Activated T-cell treated with anti-CD3 and anti-CD28 coated beads, Interleukin-2, amount 50 U/mL, for 24 hours (primary cell): ENCODE measurements around the gene PNKD.

Experiments
- DNase-seq: peaks from one replicate; pipeline ENCODE4 v3.0.0-alpha.2; 2020
- H3K27ac Mint-ChIP-seq: 2 replicates; pipeline ENCODE4 v1.8.0; 2020; ENCODE audit warnings: mild to moderate bottlenecking, mixed read lengths
- H3K27me3 Mint-ChIP-seq: 2 replicates; pipeline ENCODE4 v1.8.0; 2020; ENCODE audit warnings: mixed read lengths
- H3K36me3 Mint-ChIP-seq: 2 replicates; pipeline ENCODE4 v1.8.0; 2020; ENCODE audit warnings: low read depth, mixed read lengths
- H3K4me1 Mint-ChIP-seq: 2 replicates; pipeline ENCODE4 v1.8.0; 2020; ENCODE audit warnings: low read depth, mixed read lengths
- H3K4me3 Mint-ChIP-seq: 2 replicates; pipeline ENCODE4 v1.8.0; 2020; ENCODE audit warnings: mild to moderate bottlenecking, moderate library complexity, mixed read lengths
- H3K9me3 Mint-ChIP-seq: 2 replicates; pipeline ENCODE4 v1.8.0; 2020; ENCODE audit warnings: mixed read lengths

The PNKD gene

DNA sequence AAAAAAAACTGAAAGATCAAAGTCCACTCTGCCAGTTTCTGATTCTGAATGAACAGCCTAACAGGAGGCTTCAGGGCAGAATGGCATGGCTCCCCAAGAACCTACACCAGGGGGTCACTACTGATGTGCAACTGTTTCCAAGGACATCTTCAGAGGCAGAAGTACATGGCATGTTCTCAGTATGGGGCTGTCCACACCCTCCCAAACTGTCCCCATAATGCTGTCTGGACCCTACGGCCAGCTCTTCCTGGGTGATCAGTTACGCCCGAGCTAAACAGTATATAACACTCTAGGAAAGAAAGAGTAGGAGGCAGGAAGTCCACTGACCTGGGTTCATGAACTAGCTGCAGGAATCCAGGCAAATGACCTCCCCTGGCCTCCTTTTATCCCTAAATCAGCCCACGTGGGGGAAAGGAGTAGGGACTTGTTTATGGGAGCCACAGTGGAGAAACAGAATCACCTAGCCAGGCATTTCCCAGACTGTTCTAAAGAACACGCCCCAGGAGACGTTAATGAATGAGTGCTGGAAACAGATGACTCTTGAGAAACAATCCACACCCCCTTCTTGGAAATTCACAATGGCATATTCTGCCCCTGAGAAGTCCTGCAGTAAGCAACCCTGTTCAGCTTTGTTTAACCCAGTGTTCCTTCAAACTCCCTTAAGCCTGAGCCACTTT lies 19.5 kb downstream of the PNKD start:
- DNase-seq, result no peak
- Mint-ChIP-seq H3K4me1 (peaks cover 78% of the 10 kb centered on the region), H3K27ac (peak overlapping the region; percentile 92), H3K9me3 (no peaks in the 10 kb centered on the region), H3K4me3 (peak overlapping the region; percentile 83), H3K27me3 (no peaks in the 10 kb centered on the region), H3K36me3 (peaks cover 34% of the 10 kb centered on the region)

DNA sequence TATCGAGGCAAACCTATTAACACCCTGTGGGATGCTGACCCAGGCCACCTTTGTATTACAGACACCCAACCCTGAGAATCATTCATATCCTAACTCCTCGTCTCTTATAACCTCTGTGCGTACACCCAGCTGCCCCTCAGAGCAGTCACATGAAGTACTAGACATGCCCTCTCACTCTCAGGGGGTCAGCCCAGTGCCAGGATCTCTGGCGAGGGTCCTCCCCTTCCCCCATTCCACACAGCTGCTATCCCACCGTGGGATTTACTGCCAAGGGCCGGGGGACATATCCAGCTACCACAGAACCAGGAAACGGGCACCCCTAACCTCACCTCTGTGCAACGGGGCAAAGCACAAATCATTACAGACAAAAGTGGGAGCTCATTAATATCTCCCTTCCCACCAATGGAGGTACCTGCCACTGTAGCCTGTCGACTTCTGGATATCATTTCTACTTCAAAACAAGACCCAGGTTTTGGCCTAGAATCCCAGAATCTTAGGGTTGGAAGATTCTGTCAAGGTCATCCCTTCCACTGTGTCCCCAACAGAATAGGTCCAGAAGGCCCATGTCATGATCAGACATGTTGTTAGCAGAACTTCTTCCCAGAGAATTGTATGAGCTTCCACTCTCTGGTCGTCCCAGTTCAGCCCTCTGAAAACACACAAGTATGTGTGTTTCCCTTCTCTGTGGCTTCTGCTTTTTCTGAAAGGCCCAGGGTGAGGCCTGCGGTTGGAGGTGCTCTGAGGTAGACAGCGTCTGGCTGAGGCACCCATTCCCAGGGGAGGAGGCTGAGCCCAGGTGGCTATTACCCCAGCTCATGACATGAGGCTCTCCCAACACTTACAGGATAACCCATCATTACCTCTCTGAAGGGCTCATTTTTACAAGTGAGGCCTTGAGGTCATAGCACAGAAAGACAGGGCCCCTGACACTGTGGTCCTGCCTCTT lies 20.3 kb downstream of the PNKD start:
- peak; percentile 58 for DNase-seq
- Mint-ChIP-seq H3K4me3 (peak overlapping the region; percentile 83), H3K4me1 (peaks cover 73% of the 10 kb centered on the region), H3K27ac (peak overlapping the region; percentile 92), H3K36me3 (peaks cover 27% of the 10 kb centered on the region), H3K27me3 (no peaks in the 10 kb centered on the region), H3K9me3 (no peaks in the 10 kb centered on the region)

DNA sequence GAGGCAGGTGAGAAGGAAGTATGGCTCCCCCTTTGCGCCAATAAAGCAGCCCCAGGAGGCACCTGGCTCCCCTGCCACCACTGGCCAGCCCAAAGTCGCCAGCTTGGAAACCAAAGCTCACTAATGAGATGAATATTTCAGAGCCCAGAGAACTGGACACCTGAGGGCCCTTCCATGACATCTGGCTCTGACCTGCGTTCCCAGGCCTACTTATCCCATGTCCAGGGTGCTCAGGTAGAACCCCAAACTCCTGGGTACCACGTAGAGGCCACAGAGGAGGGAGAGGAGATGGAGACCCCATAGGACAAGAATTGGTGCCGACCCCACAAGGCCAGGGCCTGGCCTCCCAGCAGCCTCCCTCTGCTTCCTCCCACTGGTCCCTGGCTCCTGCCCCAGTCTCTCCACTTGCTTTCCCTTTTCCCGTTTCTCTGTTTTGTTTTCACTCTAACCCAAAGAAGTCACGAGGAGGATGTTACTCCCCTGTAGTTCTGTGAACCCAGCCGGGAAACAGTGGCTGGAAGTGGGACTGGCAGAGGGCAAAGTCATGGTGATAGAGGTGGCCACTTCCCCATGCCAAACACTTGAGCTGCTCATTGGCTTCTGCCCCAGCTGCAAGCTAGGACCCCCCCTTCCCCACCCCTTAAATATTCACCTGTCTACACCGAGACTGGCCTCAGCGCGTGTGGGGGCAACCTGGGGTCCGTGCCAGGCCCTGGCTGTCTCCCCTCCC lies 21.2 kb downstream of the PNKD start:
- peaks cover 64% of the 10 kb centered on the region for H3K4me1 Mint-ChIP-seq
- DNase-seq, result no peak
- peak overlapping the region; percentile 83 for H3K4me3 Mint-ChIP-seq
- peaks cover 23% of the 10 kb centered on the region for H3K36me3 Mint-ChIP-seq
- no peaks in the 10 kb centered on the region for H3K9me3 Mint-ChIP-seq
- H3K27me3 Mint-ChIP-seq, result no peaks in the 10 kb centered on the region
- peak overlapping the region; percentile 92 for H3K27ac Mint-ChIP-seq

DNA sequence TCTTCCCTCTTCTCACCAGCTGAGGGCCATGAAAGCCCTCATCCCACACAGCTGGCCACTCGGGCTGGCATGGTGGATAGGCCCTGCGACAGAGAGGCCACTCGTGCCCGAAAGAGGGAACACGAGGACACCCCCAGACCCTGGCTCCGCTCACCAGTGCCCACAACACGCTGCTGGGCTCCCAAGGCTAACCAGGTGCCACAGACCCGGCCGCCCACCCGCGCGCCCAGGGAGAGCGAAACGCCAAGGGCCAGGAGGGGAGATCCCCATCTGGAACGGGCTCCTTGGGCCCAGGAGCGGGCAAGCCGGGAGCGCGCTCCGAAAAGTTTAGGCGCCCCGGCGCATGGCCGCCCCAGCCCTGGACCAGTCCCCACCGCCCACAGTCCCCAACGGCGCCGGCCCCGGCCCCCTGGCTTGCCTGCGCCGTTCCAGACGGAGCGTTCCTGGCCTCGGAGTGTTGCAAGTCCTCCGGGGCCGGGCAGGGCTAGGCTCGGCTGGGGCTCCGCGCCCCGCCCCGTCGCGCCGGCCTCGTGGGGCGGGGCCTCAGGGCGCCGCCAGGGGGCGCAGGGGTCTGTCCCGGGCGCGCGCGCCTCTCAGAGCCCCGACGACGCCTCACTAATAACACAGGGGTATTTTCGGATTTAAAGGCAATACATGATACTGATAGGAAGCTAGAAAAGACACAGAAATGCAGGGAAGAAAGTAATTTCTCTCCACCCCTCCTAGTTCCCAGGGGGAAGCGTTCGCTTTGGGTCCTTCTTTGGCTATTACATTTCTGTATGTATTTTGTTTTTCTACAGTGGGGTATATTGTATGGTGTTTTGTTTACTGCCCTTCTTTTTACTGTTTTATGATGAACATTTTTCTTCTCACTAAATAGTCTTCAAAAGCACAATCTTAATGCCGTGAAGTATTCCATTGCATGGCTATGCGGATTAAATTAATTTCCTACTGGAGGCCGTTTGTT lies 22.0 kb downstream of the PNKD start, which contains the start of gene TMBIM1:
Gene TMBIM1 (minus strand): TSS at position 456 of the 967 bp plus-strand sequence. CDS start 10,362 bp downstream, outside the sequence.
- peak within 1 kb of the TSS; percentile 83 for H3K4me3 Mint-ChIP-seq
- peak within 1 kb of the TSS; percentile 92 for H3K27ac Mint-ChIP-seq
- peaks cover 21% of the 10 kb centered on the region for H3K36me3 Mint-ChIP-seq
- H3K9me3 Mint-ChIP-seq, result no peaks in the 10 kb centered on the region
- H3K27me3 Mint-ChIP-seq, result no peaks in the 10 kb centered on the region
- peak; percentile 90 for DNase-seq
- H3K4me1 Mint-ChIP-seq, result peaks cover 55% of the 10 kb centered on the region

DNA sequence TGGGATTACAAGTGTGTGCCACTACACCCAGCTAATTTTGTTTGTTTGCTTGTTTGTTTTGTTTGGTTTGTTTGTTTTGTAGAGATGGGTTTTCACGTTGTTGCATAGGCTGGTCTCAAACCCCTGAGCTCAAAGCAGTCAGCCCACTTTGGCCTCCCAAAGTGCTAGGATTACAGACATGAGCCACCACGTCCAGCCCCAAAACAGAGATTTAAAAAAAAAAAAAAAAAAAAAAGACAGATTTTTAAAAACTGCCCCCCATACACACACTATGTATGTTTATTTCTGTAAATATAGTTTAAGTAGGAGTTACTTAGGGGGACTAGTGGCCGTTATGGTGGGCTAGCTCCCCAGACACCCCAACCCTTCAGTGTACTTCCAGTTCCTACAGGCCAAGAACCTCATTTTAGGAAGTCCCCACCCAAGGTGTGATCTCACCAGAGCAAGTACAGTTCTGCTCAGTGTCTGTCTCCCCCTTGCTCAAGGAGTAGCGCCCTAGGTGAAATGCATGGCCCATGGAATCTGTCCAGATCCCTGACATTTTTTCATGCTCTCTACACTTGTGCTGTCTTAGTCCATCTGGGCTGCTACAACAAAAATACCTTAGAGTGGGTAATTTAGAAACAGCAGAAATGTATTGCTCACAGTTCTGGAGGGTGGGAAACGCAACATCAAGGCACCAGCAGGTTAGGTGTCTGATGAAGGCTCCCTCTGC lies 23.6 kb downstream of the PNKD start:
- Mint-ChIP-seq H3K4me3 (no peak overlapping the region), H3K27me3 (no peaks in the 10 kb centered on the region), H3K9me3 (no peaks in the 10 kb centered on the region), H3K27ac (peak overlapping the region; percentile 37), H3K4me1 (peaks cover 43% of the 10 kb centered on the region), H3K36me3 (peaks cover 18% of the 10 kb centered on the region)
- no peak for DNase-seq

DNA sequence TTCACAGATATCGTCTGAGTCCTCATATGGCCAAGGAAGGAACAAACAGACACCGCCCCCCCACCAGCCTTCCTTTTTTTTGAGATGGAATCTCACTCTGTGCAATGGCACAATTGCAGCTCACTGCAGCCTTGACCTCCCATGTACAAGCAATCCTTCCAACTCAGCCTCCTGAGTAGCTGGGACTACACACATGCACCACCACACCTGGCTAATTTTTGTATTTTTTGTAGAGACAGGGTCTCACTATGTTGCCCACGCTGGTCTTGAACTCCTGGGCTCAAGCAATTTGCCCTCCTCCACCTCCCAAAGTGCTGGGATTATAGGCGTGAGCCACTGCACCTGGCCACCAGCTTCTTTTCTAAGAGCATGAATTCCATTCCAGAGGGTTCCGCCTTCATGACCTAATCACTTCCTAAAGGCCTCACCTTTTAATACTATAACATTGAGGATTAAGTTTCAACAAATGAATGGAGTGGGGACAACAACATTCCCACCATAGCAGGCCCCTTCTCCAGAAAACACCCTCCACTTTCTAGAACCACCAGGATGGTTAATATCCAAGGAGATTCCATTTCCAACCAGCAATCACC lies 24.2 kb downstream of the PNKD start:
- no peaks in the 10 kb centered on the region for H3K27me3 Mint-ChIP-seq
- H3K4me1 Mint-ChIP-seq, result peaks cover 38% of the 10 kb centered on the region
- DNase-seq, result no peak
- H3K9me3 Mint-ChIP-seq, result no peaks in the 10 kb centered on the region
- peak overlapping the region; percentile 26 for H3K27ac Mint-ChIP-seq
- no peak overlapping the region for H3K4me3 Mint-ChIP-seq
- H3K36me3 Mint-ChIP-seq, result peaks cover 15% of the 10 kb centered on the region

DNA sequence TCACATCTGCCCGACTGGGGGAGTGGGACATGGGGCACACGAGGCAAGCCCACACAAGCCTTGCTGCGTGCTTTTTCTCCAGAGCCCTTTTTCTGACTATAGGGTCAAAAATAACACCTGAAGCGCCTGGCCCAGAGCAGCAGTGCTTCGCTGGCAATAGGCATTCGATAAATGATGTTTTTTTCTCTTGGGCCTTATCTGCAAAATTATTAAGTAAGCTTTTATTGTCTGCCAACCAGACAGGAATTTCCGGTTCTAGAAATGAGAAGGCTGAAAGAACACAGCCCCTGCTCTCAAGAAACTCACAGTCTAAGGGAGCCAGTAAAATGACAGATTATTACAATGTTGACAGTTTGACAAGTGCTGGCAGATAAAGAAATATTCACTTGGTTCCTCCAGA lies 24.7 kb downstream of the PNKD start:
- H3K36me3 Mint-ChIP-seq, result peaks cover 11% of the 10 kb centered on the region
- peaks cover 33% of the 10 kb centered on the region for H3K4me1 Mint-ChIP-seq
- no peaks in the 10 kb centered on the region for H3K27me3 Mint-ChIP-seq
- H3K9me3 Mint-ChIP-seq, result no peaks in the 10 kb centered on the region
- no peak for DNase-seq
- no peak overlapping the region for H3K4me3 Mint-ChIP-seq
- peak overlapping the region; percentile 26 for H3K27ac Mint-ChIP-seq

DNA sequence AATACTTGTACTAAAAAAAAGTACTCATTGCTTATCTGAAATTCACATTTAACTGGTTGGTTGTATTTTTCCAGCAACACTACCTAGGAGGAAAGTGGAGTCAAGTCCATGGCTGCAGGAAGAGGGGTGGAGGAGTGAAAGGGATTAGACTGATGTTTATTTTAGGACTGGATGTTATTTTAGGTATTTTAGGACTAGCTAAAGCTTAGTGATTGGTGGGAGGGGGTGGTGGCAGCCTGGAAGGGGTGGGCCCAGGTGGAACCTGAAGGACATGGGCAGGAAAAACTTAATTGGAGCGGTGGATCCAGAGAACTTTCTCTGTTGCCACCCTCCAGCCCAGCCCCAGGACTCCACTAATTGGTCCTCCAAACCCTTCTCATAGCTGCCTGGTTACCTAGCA lies 25.9 kb downstream of the PNKD start:
- DNase-seq, result no peak
- Mint-ChIP-seq H3K9me3 (no peaks in the 10 kb centered on the region), H3K27me3 (no peaks in the 10 kb centered on the region), H3K36me3 (peaks cover 7% of the 10 kb centered on the region), H3K4me3 (no peak overlapping the region), H3K4me1 (peaks cover 23% of the 10 kb centered on the region), H3K27ac (no peak overlapping the region)

DNA sequence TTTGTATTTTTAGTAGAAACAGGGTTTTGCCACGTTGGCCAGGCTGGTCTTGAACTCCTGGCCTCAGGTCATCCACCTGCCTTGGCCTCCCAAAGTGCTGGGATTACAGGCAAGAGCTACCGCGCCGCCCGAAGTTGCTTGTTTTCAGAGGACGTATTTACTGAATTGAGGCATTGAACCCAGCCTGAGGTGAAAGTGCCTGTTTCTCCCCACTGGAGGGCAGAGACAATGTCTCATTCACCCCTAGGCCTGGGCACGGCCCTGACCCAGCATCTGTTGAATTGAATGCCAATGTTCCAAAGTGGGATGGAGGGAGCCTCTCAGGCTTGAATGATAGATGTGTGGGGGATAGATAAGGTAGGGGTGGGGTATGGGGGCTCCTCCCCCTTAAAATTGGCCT lies 26.5 kb downstream of the PNKD start:
- Mint-ChIP-seq H3K9me3 (no peaks in the 10 kb centered on the region), H3K27ac (no peak overlapping the region), H3K4me3 (no peak overlapping the region), H3K36me3 (peaks cover 2% of the 10 kb centered on the region), H3K4me1 (peaks cover 21% of the 10 kb centered on the region), H3K27me3 (no peaks in the 10 kb centered on the region)
- no peak for DNase-seq

DNA sequence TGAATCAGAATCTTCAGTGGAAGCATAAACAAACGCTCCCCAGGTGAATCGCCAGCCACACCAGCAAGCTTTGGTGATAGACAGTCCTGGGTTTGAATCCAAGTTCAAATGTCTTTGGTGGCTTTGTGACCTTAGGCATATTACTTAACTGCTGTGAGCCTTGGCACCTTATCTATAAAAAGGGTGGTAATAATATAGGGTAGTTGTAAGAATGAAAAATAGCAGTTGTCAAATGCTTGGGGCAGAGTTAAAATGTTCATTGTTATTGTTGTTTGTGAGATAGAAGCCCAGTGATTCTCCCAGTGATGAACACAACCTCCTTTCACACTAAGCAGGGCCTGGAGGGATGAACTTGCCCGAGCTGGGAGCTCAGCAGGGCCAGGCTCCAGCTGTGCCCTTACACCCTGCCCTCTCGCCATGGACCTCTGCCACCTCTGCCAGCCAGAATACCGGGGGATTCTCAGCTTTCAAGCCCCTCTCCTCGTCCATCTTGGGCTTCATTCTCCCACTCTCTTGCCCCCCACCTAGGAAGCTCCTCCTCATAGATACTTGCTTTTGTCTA lies 28.1 kb downstream of the PNKD start:
- H3K4me1 Mint-ChIP-seq, result peaks cover 12% of the 10 kb centered on the region
- no peaks in the 10 kb centered on the region for H3K27me3 Mint-ChIP-seq
- H3K36me3 Mint-ChIP-seq, result no peaks in the 10 kb centered on the region
- no peak overlapping the region for H3K4me3 Mint-ChIP-seq
- DNase-seq, result no peak
- H3K9me3 Mint-ChIP-seq, result no peaks in the 10 kb centered on the region
- no peak overlapping the region for H3K27ac Mint-ChIP-seq

DNA sequence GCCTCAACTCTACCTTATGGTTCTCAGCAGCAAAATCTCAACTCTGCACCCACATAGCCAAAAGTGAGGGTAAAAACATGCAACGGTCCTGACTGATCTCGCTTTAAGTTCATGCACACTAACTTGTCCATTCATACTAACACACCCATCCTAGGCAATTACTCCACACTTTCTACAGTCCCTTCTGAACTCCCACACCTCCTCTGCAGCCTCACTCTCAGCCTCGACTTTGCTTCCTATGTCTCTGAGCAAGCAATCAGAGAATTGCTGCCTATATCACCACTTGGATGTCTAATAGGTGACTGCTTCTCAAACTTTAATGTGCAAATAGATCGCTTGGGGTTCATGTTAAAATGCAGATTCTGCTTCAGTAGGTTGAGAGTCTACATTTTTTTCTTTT lies 29.8 kb downstream of the PNKD start:
- H3K4me1 Mint-ChIP-seq, result peaks cover 6% of the 10 kb centered on the region
- H3K9me3 Mint-ChIP-seq, result no peaks in the 10 kb centered on the region
- H3K36me3 Mint-ChIP-seq, result no peaks in the 10 kb centered on the region
- no peak overlapping the region for H3K27ac Mint-ChIP-seq
- no peaks in the 10 kb centered on the region for H3K27me3 Mint-ChIP-seq
- no peak overlapping the region for H3K4me3 Mint-ChIP-seq
- no peak for DNase-seq

DNA sequence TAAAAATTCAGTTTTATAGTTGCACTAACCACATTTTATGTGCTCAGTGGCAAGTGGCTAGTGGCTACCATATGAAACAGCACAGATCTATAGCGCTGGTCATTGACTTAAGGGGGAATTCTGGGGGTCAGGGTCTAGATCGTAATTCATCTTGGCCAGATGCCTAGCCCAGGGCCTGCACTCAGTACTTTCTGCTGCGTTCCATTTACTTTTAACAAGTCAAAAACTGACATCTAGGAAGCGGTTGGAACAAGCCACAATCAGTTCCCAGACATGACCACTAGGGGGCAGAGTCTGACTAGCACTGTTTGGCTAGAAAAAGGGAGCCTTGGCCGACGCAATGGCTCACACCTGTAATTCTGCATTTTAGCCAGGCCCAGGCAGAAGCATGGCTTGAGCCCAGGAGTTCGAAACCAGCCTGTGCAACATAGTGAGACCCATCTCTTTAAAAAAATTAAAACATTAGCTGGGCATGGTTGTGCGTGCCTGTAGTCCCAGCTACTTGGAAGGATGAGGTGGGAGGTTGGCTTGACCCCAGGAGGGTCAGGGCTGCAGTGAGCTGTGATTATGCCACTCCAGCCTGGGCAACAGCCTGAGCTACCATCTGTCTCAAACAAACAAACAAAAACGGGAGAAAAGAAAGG lies 31.0 kb downstream of the PNKD start:
- H3K9me3 Mint-ChIP-seq, result no peaks in the 10 kb centered on the region
- no peak overlapping the region for H3K4me3 Mint-ChIP-seq
- H3K27ac Mint-ChIP-seq, result peak overlapping the region; percentile 44
- DNase-seq, result peak; percentile 86
- H3K4me1 Mint-ChIP-seq, result peaks cover 4% of the 10 kb centered on the region
- H3K27me3 Mint-ChIP-seq, result no peaks in the 10 kb centered on the region
- no peaks in the 10 kb centered on the region for H3K36me3 Mint-ChIP-seq
